ENCODE measurements around the gene MCHR1.

Gene MCHR1

GRCh38 chr22:40679249-40679963 lies at the start of gene MCHR1:
MCHR1 (plus strand) TSS chr22:40679484; CDS start chr22:40679653, 169 bp downstream.
- in situ Hi-C loops (cut with HindIII; ENCODE audit: low pct_unique_long_range_greater_than_20kb, low sequenced_read_pairs): no loop called here

GRCh38 chr22:40631925-40632324 lies 47.4 kb upstream of the MCHR1 start:
- no peak for TF ChIP-seq JUND (IDR thresholded peaks at IDR 0.05; ENCODE audit: low read depth)
- in situ Hi-C loops (cut with HindIII; ENCODE audit: low pct_unique_long_range_greater_than_20kb, low sequenced_read_pairs): no loop called here
- DNase-seq (ENCODE audit: low read depth in 1 of 2, low spot score in 1 of 2): no peak

More at GRCh38 chr22:40679249-40679963, at the start of gene MCHR1:
- peak in 1 of 2 experiments; percentile 12 for DNase-seq (ENCODE audit: low read depth in 1 of 2, low spot score in 1 of 2)
- TF ChIP-seq JUND (IDR thresholded peaks at IDR 0.05; ENCODE audit: low read depth): no peak

GRCh38 chr22:40633036-40633435 lies 46.2 kb upstream of the MCHR1 start:
- in situ Hi-C loops (cut with HindIII; ENCODE audit: low pct_unique_long_range_greater_than_20kb, low sequenced_read_pairs): no loop called here
- DNase-seq (ENCODE audit: low read depth in 1 of 2, low spot score in 1 of 2): no peak
- no peak for TF ChIP-seq JUND (IDR thresholded peaks at IDR 0.05; ENCODE audit: low read depth)

GRCh38 chr22:40634119-40634903 lies 45.0 kb upstream of the MCHR1 start:
- in situ Hi-C loops (cut with HindIII; ENCODE audit: low pct_unique_long_range_greater_than_20kb, low sequenced_read_pairs): no loop called here
- TF ChIP-seq JUND (IDR thresholded peaks at IDR 0.05; ENCODE audit: low read depth): no peak
- DNase-seq (ENCODE audit: low read depth in 1 of 2, low spot score in 1 of 2): no peak

GRCh38 chr22:40635043-40635939 lies 44.0 kb upstream of the MCHR1 start:
- no peak for TF ChIP-seq JUND (IDR thresholded peaks at IDR 0.05; ENCODE audit: low read depth)
- no peak for DNase-seq (ENCODE audit: low read depth in 1 of 2, low spot score in 1 of 2)
- in situ Hi-C loops (cut with HindIII; ENCODE audit: low pct_unique_long_range_greater_than_20kb, low sequenced_read_pairs): no loop called here

- no peak for TF ChIP-seq JUND (IDR thresholded peaks at IDR 0.05; ENCODE audit: low read depth)
- DNase-seq (ENCODE audit: low read depth in 1 of 2, low spot score in 1 of 2): no peak
- in situ Hi-C loops (cut with HindIII; ENCODE audit: low pct_unique_long_range_greater_than_20kb, low sequenced_read_pairs): no loop called here
These were observed 43.3 kb upstream of the MCHR1 start for GRCh38 chr22:40635940-40636379.

GRCh38 chr22:40636380-40637182 lies 42.7 kb upstream of the MCHR1 start, which contains the start of gene MRTFA:
MRTFA (minus strand) TSS chr22:40636719.
- DNase-seq (ENCODE audit: low read depth in 1 of 2, low spot score in 1 of 2): peak; percentile 56 to 99
- in situ Hi-C loops (cut with HindIII; ENCODE audit: low pct_unique_long_range_greater_than_20kb, low sequenced_read_pairs): no loop called here
- TF ChIP-seq JUND (IDR thresholded peaks at IDR 0.05; ENCODE audit: low read depth): no peak

GRCh38 chr22:40637183-40638150 lies 41.8 kb upstream of the MCHR1 start:
- in situ Hi-C loops (cut with HindIII; ENCODE audit: low pct_unique_long_range_greater_than_20kb, low sequenced_read_pairs): no loop called here
- DNase-seq (ENCODE audit: low read depth in 1 of 2, low spot score in 1 of 2): no peak

GRCh38 chr22:40638261-40638660 lies 41.0 kb upstream of the MCHR1 start:
- no peak for TF ChIP-seq JUND (IDR thresholded peaks at IDR 0.05; ENCODE audit: low read depth)
- no peak for DNase-seq (ENCODE audit: low read depth in 1 of 2, low spot score in 1 of 2)
- in situ Hi-C loops (cut with HindIII; ENCODE audit: low pct_unique_long_range_greater_than_20kb, low sequenced_read_pairs): no loop called here

More at GRCh38 chr22:40637183-40638150, 41.8 kb upstream of the MCHR1 start:
- no peak for TF ChIP-seq JUND (IDR thresholded peaks at IDR 0.05; ENCODE audit: low read depth)

GRCh38 chr22:40641269-40641668 lies 38.0 kb upstream of the MCHR1 start:
- in situ Hi-C loops (cut with HindIII; ENCODE audit: low pct_unique_long_range_greater_than_20kb, low sequenced_read_pairs): no loop called here
- DNase-seq (ENCODE audit: low read depth in 1 of 2, low spot score in 1 of 2): peak in 1 of 2 experiments; percentile 27
- TF ChIP-seq JUND (IDR thresholded peaks at IDR 0.05; ENCODE audit: low read depth): no peak

All from T47D (cell line).